Measurements from ENCODE around the gene PTPN3.
A peak's percentile ranks its signal among the peaks of the same experiment; 100 is the strongest.

Gene PTPN3

GRCh38 chr9:109328978-109329637 lies 169.0 kb downstream of the PTPN3 start:
- peak; percentile 62 for DNase-seq
